ENCODE measurements around the gene URGCP. TPM values are rescaled to one million over a fixed set of nuclear protein-coding genes. Genes with fewer than 3 reads are reported as not detected.

The URGCP gene
- total RNA-seq, 1 experiment from 2014 or later: 29.8 TPM

DNA sequence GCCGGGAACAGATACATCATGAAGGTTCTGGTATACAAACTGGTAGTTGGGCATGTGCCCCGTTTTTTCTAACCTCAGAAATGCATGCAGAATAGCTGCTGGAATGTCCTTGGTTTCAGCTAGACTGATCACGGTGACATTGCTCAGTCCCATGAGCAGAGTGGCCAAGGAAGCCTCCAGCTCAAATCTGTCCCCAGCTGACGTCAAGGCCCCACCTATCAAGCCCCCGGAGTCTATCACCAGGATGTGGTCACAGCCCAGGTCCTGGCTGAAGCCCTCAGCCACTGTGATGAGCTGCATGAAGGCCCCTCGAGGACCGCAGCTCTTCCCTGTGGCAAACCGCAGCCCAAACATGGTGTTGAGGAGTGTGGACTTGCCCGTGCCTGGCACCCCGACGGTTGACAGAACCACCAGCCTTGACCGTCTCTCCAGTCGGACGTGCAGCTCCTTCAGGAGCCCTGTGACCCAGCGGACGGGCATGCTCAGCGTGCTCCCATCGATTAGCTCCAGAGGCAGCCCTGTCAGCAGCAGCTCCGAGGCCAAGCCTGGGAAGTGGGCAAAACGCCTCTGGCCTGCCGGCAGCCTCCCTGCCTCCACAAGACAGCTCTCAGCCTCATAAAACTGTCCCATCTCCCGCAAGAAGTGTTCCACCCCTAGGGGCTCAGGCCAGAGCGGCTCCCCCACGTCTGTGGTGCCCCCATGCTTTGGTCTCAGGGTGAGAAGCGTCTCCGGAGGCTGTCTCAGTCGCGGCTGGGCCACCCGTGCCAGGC, 29.2 kb downstream of the URGCP start:
- no peak overlapping the region for H3K27ac ChIP-seq (ENCODE audit: low read length)
- H3F3A ChIP-seq (ENCODE audit: low read length, unreplicated experiment): peaks cover 11% of the 10 kb centered on the region
- H3K4me2 ChIP-seq (ENCODE audit: low read length): no peak overlapping the region
- intact Hi-C loops (cut with micrococcal nuclease): no loop called here
- H3K9me3 ChIP-seq (ENCODE audit: low read length): no peaks in the 10 kb centered on the region
- no peak for DNase-seq
- no peak overlapping the region for H3K4me3 ChIP-seq (ENCODE audit: low read length)
- peaks cover 32% of the 10 kb centered on the region for H3K4me1 ChIP-seq (ENCODE audit: insufficient read depth, low read length)
- no TSS peak for BruUV-seq (replicated peaks)
- no peak for ATAC-seq
- POLR2A ChIA-PET (ENCODE audit: unreplicated experiment): no interaction called here
- no peaks in the 10 kb centered on the region for H3K27me3 ChIP-seq (ENCODE audit: low read length)
- H3K79me2 ChIP-seq (ENCODE audit: low read length): peaks cover 15% of the 10 kb centered on the region; the same call in 1 of the 2 replicates
- H3K9ac ChIP-seq (ENCODE audit: low read length): no peak overlapping the region
- H3K36me3 ChIP-seq (ENCODE audit: low read depth, low read length): peaks cover 56% of the 10 kb centered on the region
- TF ChIP-seq EZH2phosphoT487 (IDR thresholded peaks at IDR 0.05; ENCODE audit: borderline replicate concordance, low read length): no peak
- no peak for TF ChIP-seq EZH2 (IDR thresholded peaks at IDR 0.05; ENCODE audit: low read length, unreplicated experiment)
- TF ChIP-seq, protein P1, sequence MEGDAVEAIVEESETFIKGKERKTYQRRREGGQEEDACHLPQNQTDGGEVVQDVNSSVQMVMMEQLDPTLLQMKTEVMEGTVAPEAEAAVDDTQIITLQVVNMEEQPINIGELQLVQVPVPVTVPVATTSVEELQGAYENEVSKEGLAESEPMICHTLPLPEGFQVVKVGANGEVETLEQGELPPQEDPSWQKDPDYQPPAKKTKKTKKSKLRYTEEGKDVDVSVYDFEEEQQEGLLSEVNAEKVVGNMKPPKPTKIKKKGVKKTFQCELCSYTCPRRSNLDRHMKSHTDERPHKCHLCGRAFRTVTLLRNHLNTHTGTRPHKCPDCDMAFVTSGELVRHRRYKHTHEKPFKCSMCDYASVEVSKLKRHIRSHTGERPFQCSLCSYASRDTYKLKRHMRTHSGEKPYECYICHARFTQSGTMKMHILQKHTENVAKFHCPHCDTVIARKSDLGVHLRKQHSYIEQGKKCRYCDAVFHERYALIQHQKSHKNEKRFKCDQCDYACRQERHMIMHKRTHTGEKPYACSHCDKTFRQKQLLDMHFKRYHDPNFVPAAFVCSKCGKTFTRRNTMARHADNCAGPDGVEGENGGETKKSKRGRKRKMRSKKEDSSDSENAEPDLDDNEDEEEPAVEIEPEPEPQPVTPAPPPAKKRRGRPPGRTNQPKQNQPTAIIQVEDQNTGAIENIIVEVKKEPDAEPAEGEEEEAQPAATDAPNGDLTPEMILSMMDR (conservative IDR thresholded peaks at IDR 0.05; ENCODE audit: low read depth, low read length): no peak
- no peaks in the 10 kb centered on the region for H3K9me2 ChIP-seq (replicated peaks; ENCODE audit: low read length)
- H4K20me1 ChIP-seq (ENCODE audit: low read length): no peaks in the 10 kb centered on the region
- H2AFZ ChIP-seq (ENCODE audit: low read length): no peak overlapping the region
- CTCF ChIA-PET: no interaction called here

DNA sequence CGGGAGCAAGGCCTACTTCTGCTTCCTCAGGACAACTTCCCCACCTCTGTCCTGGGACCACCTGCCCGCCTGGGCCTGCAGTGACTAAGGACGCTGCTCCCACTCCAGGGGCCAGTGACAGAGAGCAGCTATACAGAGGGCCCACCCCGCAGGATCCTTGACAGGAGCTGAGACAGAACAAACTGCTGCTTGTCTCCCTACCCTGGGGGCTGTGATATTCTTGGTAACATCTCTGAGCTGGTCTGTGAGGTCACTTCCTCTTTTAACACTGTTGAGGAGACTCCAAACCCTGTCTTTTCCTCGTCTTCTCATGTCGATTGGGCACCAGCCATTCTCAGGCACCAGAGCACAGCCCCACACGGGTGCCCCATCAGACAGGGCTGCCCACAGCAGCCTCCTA, 30.2 kb downstream of the URGCP start:
- ATAC-seq (no peak), DNase-seq (no peak)
- H3K4me1 ChIP-seq (ENCODE audit: insufficient read depth, low read length): peaks cover 42% of the 10 kb centered on the region
- no peaks in the 10 kb centered on the region for H3K27me3 ChIP-seq (ENCODE audit: low read length)
- H3K36me3 ChIP-seq (ENCODE audit: low read depth, low read length): peaks cover 48% of the 10 kb centered on the region
- ChIA-PET CTCF (no interaction called here), POLR2A (ENCODE audit: unreplicated experiment) (no interaction called here)
- no TSS peak for BruUV-seq (replicated peaks)
- no peak overlapping the region for H3K9ac ChIP-seq (ENCODE audit: low read length)
- TF ChIP-seq, protein P1 (conservative IDR thresholded peaks at IDR 0.05; ENCODE audit: low read depth, low read length): no peak
- no peak for TF ChIP-seq EZH2 (IDR thresholded peaks at IDR 0.05; ENCODE audit: low read length, unreplicated experiment)
- intact Hi-C loops (cut with micrococcal nuclease): no loop called here
- H3K9me3 ChIP-seq (ENCODE audit: low read length): no peaks in the 10 kb centered on the region
- no peak overlapping the region for H3K4me3 ChIP-seq (ENCODE audit: low read length)
- H3K4me2 ChIP-seq (ENCODE audit: low read length): no peak overlapping the region
- H3F3A ChIP-seq (ENCODE audit: low read length, unreplicated experiment): peaks cover 11% of the 10 kb centered on the region
- no peak overlapping the region for H2AFZ ChIP-seq (ENCODE audit: low read length)
- H3K79me2 ChIP-seq (ENCODE audit: low read length): peaks cover 15% of the 10 kb centered on the region; the same call in 1 of the 2 replicates
- H3K27ac ChIP-seq (ENCODE audit: low read length): no peak overlapping the region
- no peaks in the 10 kb centered on the region for H4K20me1 ChIP-seq (ENCODE audit: low read length)
- no peaks in the 10 kb centered on the region for H3K9me2 ChIP-seq (replicated peaks; ENCODE audit: low read length)

DNA sequence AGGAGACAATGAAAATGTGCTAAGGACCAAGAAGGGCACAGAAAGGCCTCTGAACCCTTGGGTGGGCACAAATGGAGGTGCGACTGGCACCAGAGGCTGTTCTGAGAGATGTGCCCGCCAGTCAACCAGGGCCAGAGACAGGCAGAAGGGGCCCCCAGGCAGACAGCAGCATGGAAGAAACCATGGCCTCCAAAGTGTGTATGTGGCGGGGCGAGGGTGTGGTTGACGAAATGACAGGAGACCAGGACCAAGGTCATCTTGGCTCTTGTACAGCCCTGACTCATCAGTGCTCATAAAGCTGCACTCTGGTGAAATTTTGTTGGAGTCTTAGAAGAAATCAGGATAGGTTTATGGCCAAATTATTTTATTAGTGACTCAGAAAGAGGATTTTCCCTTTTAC, 33.1 kb downstream of the URGCP start:
- peaks cover 11% of the 10 kb centered on the region for H3F3A ChIP-seq (ENCODE audit: low read length, unreplicated experiment)
- H3K4me3 ChIP-seq (ENCODE audit: low read length): peak overlapping the region; percentile 54
- H3K79me2 ChIP-seq (ENCODE audit: low read length): peaks cover 21% of the 10 kb centered on the region
- no peaks in the 10 kb centered on the region for H3K9me3 ChIP-seq (ENCODE audit: low read length)
- intact Hi-C loops (cut with micrococcal nuclease): loop anchor here (1.0 to 2.0 kb wide), 2 partner anchors 32 to 81 kb away; no protein-coding TSS in a partner anchor
- H3K36me3 ChIP-seq (ENCODE audit: low read depth, low read length): peaks cover 33% of the 10 kb centered on the region
- TF ChIP-seq EZH2phosphoT487 (IDR thresholded peaks at IDR 0.05; ENCODE audit: borderline replicate concordance, low read length): no peak
- TF ChIP-seq EZH2 (IDR thresholded peaks at IDR 0.05; ENCODE audit: low read length, unreplicated experiment): no peak
- TF ChIP-seq, protein P1 (conservative IDR thresholded peaks at IDR 0.05; ENCODE audit: low read depth, low read length): no peak
- TSS peak; percentile 47 for BruUV-seq (replicated peaks)
- peak overlapping the region; percentile 89 for H3K4me2 ChIP-seq (ENCODE audit: low read length)
- no peaks in the 10 kb centered on the region for H3K9me2 ChIP-seq (replicated peaks; ENCODE audit: low read length)
- DNase-seq (peak; percentile 96), ATAC-seq (peak; percentile 59)
- no peak overlapping the region for H2AFZ ChIP-seq (ENCODE audit: low read length)
- H4K20me1 ChIP-seq (ENCODE audit: low read length): no peaks in the 10 kb centered on the region
- H3K27me3 ChIP-seq (ENCODE audit: low read length): no peaks in the 10 kb centered on the region
- ChIA-PET CTCF (no interaction called here), POLR2A (ENCODE audit: unreplicated experiment) (interaction anchor here (0.6 to 0.7 kb wide), 2 partner anchors 12 to 115 kb away, joined by 3 to 9 read pairs; partner anchors contain the start of gene BLVRA)
- H3K27ac ChIP-seq (ENCODE audit: low read length): peak overlapping the region; percentile 100
- peak overlapping the region; percentile 95 for H3K9ac ChIP-seq (ENCODE audit: low read length)
- H3K4me1 ChIP-seq (ENCODE audit: insufficient read depth, low read length): peaks cover 56% of the 10 kb centered on the region
